NCI-H69 (cell line): ENCODE measurements around the gene B3GNT8.
"Not testable (repeated sequence)": the region's sequence is repeated elsewhere in the genome, so short reads cannot be mapped to it uniquely, and the experiment has no call there.

ENCODE experiments used
- DNase-seq: peaks from one replicate; lab custom pipeline; 2025; lab: John Stamatoyannopoulos, UW

The B3GNT8 gene

DNA sequence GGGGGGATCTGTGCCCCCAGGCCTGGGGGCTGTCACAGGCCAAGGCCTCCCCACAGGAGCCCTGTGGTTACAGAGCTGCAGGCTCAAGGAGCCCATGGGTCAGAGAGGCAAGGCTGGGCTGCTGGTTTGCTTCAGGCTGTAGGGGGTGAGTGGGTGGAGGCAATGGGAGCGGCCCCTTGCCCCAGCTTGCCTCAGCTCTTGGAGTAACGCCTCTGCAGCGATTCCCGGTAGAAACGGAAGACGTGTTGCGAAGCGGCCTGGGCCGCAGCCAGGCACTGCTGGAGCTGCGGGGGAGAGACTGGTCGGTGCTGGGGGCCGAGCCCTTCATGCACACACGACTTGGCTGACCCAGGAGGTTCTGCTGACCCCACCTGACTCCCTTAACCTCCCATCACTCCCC lies 40.7 kb downstream of the B3GNT8 start:
- DNase-seq = no peak

DNA sequence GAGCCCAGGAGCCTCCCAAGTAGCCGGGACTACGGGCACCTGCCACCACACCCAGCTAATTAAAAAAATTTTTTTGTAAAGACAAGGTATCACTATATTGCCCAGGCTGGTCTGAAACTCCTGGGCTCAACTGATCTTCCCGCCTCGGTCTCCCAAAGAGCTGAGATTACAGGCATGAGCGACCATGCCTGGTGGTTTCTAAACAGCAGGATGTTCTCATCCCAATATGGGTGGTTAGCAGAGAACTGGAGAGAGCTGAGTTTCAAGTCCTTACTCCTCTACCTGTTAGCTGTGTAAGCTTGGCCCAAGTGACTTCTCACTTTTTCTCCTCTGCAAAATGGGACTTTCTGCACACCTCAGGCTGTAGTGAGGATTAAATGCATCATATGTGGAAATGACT lies 42.8 kb downstream of the B3GNT8 start:
- DNase-seq = no peak

DNA sequence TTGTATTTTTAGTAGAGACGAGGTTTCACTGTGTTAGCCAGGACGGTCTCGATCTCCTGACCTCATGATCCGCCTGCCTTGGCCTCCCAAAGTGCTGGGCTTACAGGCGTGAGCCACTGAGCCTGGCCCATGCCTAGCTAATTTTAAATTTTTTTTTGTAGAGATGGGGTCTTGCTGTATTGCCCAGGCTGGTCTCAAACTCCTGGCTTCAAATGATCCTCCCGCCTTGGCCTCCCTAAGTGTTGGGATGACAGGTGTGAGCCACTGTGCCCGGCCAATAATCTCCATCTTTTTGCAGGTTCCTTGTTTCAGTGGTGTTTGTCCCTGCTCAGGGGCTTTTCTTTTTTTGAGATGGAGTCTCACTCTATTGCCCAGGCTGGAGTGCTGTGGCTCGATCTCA lies 45.6 kb downstream of the B3GNT8 start:
- not testable (repeated sequence) for DNase-seq

GRCh38 chr19:41377977-41378709 lies 49.0 kb downstream of the B3GNT8 start:
- peak; percentile 49 for DNase-seq

- DNase-seq = no peak
These were observed 50.2 kb downstream of the B3GNT8 start for GRCh38 chr19:41376998-41377365.

GRCh38 chr19:41376241-41376997 lies 50.8 kb downstream of the B3GNT8 start, which contains the start of gene TMEM91:
TSS of gene TMEM91 (plus strand) at chr19:41376533. CDS start at chr19:41378310, 1,777 bp downstream.
- peak; percentile 76 for DNase-seq
